ENCODE results near the gene SLC29A4. TPM values are rescaled to one million over a fixed set of nuclear protein-coding genes. Genes with fewer than 3 reads are reported as not detected.

Gene SLC29A4
- total RNA-seq, 2 experiments from 2014 or later = 0.24 to 0.42 TPM

Other genes starting within 250 kb of the SLC29A4 start
- gene RBAK, start 237.1 kb upstream of the SLC29A4 start, total RNA-seq = 1 to 10 TPM; 5.6 to 6.5 TPM
- gene WIPI2, start 92.7 kb upstream of the SLC29A4 start, total RNA-seq = 10 to 100 TPM; 42.6 to 45.1 TPM
- gene TNRC18, start 140.9 kb downstream of the SLC29A4 start, total RNA-seq = 10 to 100 TPM; 36.0 to 43.8 TPM
- 1 to 10 TPM; 7.0 to 7.1 TPM for gene FBXL18, start 230.9 kb downstream of the SLC29A4 start, total RNA-seq
- 1,000 to 10,000 TPM; 7,750 to 8,015 TPM for gene ACTB, start 247.7 kb downstream of the SLC29A4 start, total RNA-seq